GM19328 (cell line): ENCODE measurements around the gene CRYGC.
"Not testable (repeated sequence)": the region's sequence is repeated elsewhere in the genome, so short reads cannot be mapped to it uniquely, and the experiment has no call there.

Experiments used
- ATAC-seq: cut with Tn5 transposase; IDR thresholded peaks from one replicate; pipeline ENCODE4 v1.9.1; 2021; ENCODE audit warnings: mild to moderate bottlenecking, moderate library complexity; ENCODE audit not compliant: unreplicated experiment

CRYGC gene

GRCh38 chr2:208138334-208138733 lies 8.7 kb upstream of the CRYGC start:
- not testable (repeated sequence) for ATAC-seq

DNA sequence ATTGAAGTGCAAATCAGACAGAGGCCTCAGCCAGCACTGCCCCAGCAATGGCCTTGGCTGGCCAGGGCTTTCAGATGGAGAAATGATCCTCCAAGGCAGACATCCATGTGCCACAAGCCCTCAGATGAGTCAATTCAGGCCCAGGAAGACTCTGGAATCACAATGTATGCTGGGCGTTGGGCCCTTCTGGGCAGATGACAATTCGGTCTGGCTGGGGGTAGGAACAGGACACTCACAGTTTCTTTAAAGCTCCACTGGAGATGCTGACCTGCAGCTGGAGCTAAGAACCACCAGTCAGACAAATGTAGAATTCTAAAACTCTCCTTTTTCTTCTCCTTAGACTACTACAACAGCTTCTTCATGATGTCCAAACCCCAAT lies 7.1 kb upstream of the CRYGC start:
- ATAC-seq: no peak

- ATAC-seq: no peak
Measured at GRCh38 chr2:208135794-208136715, 6.4 kb upstream of the CRYGC start.

- ATAC-seq: no peak
Measured at GRCh38 chr2:208134928-208135586, 5.4 kb upstream of the CRYGC start.

- ATAC-seq: no peak
Measured at GRCh38 chr2:208130712-208131110, 1.1 kb upstream of the CRYGC start.

GRCh38 chr2:208128136-208128535 lies 1.5 kb downstream of the CRYGC start:
- ATAC-seq: no peak

DNA sequence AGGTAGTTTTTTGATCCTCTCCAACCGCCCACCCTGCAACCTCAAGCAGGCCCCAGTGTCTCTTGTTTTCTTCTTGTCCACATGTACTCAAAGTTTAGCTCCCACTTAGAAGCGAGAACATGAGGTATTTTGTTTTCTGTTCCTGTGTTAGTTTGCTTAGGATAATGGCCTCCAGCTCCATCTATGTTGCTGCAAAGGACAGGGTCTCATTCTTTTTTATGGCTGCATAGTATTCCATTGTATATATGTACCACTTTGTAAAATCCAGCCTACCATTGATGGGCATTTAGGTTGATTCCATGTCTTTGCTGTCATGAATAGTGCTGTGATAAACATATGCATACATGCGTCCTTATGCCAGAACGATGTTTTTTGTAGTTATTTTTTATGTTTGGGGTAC lies 2.5 kb downstream of the CRYGC start:
- ATAC-seq: no peak

- no peak for ATAC-seq
Measured at GRCh38 chr2:208125251-208125650, 4.4 kb downstream of the CRYGC start.

GRCh38 chr2:208124013-208124715 lies 5.5 kb downstream of the CRYGC start, which contains the start of gene CRYGD:
CRYGD (minus strand) TSS chr2:208124524; CDS start chr2:208124473, 51 bp downstream.
- not testable (repeated sequence) for ATAC-seq

DNA sequence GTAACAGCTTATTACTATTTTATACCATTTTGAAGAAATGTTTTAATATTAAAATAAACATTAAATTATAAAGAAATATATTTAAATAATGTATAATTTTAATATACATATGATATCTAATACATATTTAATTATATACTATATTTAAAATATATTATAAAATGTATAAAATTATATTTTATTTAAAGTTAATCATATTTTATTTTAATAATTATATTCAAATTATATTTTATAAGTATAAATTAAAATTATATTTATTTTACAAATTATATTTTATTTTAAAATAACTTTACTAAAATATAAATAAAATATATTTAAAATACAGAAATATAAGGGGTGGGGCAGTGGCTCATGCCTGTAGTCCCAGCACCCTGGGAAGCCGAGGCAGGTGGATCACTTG lies 7.4 kb downstream of the CRYGC start:
- ATAC-seq: no peak

GRCh38 chr2:208118918-208119317 lies 10.7 kb downstream of the CRYGC start:
- ATAC-seq: no peak

GRCh38 chr2:208117390-208117789 lies 12.2 kb downstream of the CRYGC start:
- ATAC-seq: not testable (repeated sequence)

DNA sequence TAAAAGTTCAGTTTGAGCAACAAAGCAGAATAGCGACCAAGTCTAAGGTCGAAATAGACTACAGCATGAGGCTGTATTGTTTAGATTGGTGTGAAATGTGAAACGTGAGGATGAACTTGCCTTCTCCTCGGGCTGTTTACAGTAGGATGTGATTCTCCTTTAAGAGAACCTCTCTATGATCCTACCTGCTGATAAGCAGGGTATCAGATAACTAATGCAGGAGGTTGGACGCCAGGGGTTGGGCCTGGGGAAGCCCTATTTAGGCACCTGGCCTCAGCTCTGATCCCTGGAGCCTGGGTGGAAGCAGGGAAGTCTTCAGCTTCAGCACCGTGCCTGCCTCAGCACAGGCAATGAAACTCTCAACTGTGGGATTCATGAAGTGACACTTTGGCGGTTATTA lies 16.7 kb downstream of the CRYGC start:
- ATAC-seq: no peak

GRCh38 chr2:208112273-208112745 lies 17.3 kb downstream of the CRYGC start:
- ATAC-seq: not testable (repeated sequence)

- no peak for ATAC-seq
Measured at GRCh38 chr2:208103616-208104015, 26.0 kb downstream of the CRYGC start.

DNA sequence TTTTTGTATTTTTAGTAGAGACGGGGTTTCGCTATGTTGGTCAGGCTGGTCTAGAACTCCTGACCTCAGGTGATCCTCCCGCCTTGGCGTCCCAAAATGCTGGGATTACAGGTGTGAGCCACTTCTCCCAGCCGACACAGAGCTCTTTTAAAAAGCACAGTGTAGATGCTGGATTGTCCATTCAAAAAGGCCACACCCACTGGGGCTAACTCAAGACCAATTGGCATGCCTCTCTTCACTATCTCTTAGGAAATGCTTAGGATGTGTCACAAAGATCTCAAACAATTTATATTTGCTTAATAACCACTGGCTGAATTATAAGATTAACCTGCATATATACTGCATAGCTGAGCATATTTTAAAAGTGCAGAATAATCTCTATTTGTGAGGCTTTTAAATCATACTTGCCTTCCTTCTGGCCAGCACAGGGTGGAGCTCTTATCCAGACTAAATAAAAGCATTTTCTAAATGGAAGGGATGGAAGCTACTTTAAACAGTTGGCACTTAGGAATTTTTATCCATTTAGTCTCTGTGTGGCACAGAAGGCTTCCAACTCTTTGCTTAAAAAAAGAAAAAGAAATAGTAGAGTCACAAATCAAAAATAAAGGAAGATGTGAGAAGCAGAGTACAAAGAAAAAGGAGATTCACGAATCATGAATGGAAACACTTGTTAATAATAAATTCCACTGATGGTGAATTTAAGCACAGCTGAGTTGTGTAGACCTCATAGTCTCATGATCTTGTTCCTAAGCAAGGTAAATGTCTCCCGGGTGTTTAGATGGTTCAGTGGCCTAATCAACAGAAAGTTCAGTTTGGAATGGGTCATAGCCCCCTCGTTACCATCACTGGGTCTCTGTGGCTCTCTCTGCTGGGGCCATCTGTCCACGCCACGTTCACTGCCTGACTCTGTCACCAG lies 27.7 kb downstream of the CRYGC start:
- ATAC-seq: no peak

DNA sequence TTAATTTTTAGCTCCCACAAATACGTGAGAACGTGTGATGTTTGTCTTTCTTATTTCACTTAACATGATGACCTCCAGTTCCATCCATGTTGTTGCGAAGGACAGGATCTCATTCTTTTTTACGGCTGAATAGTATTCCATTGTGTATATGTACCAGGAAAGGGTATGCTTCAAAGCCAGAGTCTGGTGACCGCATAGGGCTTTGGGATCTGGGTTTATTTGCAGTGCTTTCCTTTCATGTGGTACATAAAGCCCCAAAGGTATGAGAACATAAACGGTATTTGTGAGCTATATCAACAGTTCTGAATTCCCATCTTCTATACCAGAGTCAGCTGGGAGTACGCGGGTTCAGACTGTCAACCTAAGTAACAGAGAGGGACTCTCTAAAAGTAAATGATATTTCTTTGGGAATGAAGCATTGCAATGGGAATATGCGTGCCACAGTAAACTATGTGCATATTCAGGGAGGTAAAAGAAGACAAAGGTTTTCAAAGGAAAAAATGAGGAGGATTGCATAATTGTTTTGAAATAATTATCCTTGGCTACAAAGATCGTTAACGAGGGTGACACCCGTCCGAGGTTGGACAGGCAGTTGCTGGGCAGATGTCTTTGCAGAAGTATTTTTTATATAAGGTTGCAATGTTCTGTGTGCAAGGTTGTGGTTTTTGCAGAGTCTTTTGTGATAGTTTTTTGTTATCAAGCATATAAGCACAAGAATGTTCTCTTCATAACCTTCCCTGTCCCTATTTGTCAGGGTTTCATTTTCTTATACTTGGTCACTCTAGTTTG lies 29.8 kb downstream of the CRYGC start:
- ATAC-seq: no peak

DNA sequence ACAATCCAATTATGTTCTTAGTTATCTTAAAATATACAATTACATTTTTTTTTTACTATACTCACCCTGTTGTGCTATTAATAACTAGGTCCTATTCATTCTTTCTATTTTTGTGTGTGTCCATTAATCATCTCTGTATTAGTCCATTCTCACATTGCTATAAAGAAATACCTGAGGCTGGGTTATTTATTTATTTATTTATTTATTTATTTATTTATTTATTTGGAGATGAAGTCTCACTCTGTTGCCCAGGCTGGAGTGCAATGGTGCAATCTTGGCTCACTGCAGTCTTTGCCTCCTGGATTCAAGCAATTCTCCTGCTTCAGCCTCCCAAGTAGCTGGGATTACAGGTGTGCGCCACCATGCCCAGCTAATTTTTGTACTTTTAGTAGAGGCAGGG lies 30.9 kb downstream of the CRYGC start:
- ATAC-seq: not testable (repeated sequence)

- no peak for ATAC-seq
Measured at GRCh38 chr2:208098267-208098666, 31.4 kb downstream of the CRYGC start.
